ENCODE measurements around the gene KAZN. TPM values are rescaled to one million over a fixed set of nuclear protein-coding genes. Genes with fewer than 3 reads are reported as not detected.

Gene KAZN
- polyA plus RNA-seq, 1 of the 3 experiments (the other 2 are of a cell fraction), result 6.8 TPM

DNA sequence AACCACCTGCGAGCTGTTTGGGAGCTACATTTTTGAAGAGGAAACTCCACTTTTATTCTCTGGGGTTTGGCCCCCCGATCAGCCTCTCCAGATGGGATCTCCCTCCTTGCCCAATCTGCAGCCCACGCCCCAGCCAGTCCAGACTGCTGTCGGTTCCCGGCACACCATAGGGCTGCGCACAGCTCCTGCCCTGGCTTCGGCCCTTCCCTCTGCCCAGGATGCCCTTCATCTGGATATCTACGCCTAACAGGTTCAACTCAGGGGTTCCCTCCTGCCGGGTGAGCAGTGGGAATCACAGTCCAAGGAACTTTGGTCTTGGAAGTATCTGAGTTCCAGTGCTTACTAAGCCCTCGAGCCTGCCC is 135.3 kb downstream of the KAZN start:
- H3K9me2 ChIP-seq, result no peaks in the 10 kb centered on the region
- H3K4me1 ChIP-seq (ENCODE audit: control insufficient read depth in 1 of 2, insufficient read depth in 2 of 2, low read depth in 1 of 2, low read length in 1 of 2), result peaks cover 0 to 5% of the 10 kb centered on the region in 2 experiments; a peak in 1 of 4 replicates
- no peaks in the 10 kb centered on the region for H3F3A ChIP-seq (replicated peaks; ENCODE audit: insufficient read depth)
- H3K79me2 ChIP-seq (ENCODE audit: insufficient read depth), result no peaks in the 10 kb centered on the region
- 56% methylated on average over 10 of the region's 10 CpGs for WGBS (ENCODE audit: low lambda C conversion rate)
- no peaks in the 10 kb centered on the region for H4K20me1 ChIP-seq (ENCODE audit: insufficient read depth)
- no peaks in the 10 kb centered on the region for H3K9me3 ChIP-seq
- H3K36me3 ChIP-seq (replicated peaks in 1 of 2; ENCODE audit: control insufficient read depth in 1 of 2, insufficient read depth in 2 of 2, low read length in 1 of 2), result no peaks in the 10 kb centered on the region
- H3K27me3 ChIP-seq (ENCODE audit: insufficient read depth), result no peaks in the 10 kb centered on the region
- DNase-seq, result no peak
- no peak overlapping the region for H3K4me3 ChIP-seq (ENCODE audit: low read depth in 2 of 2, low read length in 1 of 2)
- ChIA-PET CTCF (interaction anchor here (1.2 to 3.1 kb wide), 7 partner anchors 11 to 620 kb away, joined by 3 to 15 read pairs (median 6); no protein-coding TSS in a partner anchor), POLR2A (no interaction called here)
- no peak overlapping the region for H3K4me2 ChIP-seq
- TF ChIP-seq, protein P1, sequence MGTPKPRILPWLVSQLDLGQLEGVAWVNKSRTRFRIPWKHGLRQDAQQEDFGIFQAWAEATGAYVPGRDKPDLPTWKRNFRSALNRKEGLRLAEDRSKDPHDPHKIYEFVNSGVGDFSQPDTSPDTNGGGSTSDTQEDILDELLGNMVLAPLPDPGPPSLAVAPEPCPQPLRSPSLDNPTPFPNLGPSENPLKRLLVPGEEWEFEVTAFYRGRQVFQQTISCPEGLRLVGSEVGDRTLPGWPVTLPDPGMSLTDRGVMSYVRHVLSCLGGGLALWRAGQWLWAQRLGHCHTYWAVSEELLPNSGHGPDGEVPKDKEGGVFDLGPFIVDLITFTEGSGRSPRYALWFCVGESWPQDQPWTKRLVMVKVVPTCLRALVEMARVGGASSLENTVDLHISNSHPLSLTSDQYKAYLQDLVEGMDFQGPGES (IDR thresholded peaks at IDR 0.05; ENCODE audit: low read depth, low read length), result no peak
- TF ChIP-seq EZH2phosphoT487 (IDR thresholded peaks at IDR 0.05; ENCODE audit: borderline replicate concordance, low read depth) (no peak), GABPA (IDR thresholded peaks at IDR 0.05; ENCODE audit: low read depth) (no peak), SMC3 (IDR thresholded peaks at IDR 0.05; ENCODE audit: low read depth, low read length) (no peak), RXRA (IDR thresholded peaks at IDR 0.05; ENCODE audit: borderline replicate concordance, low read depth) (no peak), POLR2AphosphoS5 (IDR thresholded peaks at IDR 0.05; ENCODE audit: low read depth, low read length) (no peak), RFX5 (IDR thresholded peaks at IDR 0.05; ENCODE audit: low read length) (no peak), NFIC (IDR thresholded peaks at IDR 0.05; ENCODE audit: borderline replicate concordance) (no peak), TCF12 (IDR thresholded peaks at IDR 0.05) (no peak), JUND (IDR thresholded peaks at IDR 0.05) (no peak), GATA2 (CRISPR knock-in tag; IDR thresholded peaks at IDR 0.05) (no peak)
- TF ChIP-seq, protein P2, sequence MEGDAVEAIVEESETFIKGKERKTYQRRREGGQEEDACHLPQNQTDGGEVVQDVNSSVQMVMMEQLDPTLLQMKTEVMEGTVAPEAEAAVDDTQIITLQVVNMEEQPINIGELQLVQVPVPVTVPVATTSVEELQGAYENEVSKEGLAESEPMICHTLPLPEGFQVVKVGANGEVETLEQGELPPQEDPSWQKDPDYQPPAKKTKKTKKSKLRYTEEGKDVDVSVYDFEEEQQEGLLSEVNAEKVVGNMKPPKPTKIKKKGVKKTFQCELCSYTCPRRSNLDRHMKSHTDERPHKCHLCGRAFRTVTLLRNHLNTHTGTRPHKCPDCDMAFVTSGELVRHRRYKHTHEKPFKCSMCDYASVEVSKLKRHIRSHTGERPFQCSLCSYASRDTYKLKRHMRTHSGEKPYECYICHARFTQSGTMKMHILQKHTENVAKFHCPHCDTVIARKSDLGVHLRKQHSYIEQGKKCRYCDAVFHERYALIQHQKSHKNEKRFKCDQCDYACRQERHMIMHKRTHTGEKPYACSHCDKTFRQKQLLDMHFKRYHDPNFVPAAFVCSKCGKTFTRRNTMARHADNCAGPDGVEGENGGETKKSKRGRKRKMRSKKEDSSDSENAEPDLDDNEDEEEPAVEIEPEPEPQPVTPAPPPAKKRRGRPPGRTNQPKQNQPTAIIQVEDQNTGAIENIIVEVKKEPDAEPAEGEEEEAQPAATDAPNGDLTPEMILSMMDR (IDR thresholded peaks at IDR 0.05), result no peak
- TF ChIP-seq, protein P3, sequence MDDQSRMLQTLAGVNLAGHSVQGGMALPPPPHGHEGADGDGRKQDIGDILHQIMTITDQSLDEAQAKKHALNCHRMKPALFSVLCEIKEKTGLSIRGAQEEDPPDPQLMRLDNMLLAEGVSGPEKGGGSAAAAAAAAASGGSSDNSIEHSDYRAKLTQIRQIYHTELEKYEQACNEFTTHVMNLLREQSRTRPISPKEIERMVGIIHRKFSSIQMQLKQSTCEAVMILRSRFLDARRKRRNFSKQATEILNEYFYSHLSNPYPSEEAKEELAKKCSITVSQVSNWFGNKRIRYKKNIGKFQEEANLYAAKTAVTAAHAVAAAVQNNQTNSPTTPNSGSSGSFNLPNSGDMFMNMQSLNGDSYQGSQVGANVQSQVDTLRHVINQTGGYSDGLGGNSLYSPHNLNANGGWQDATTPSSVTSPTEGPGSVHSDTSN (IDR thresholded peaks at IDR 0.05), result no peak
- TF ChIP-seq, protein P4, sequence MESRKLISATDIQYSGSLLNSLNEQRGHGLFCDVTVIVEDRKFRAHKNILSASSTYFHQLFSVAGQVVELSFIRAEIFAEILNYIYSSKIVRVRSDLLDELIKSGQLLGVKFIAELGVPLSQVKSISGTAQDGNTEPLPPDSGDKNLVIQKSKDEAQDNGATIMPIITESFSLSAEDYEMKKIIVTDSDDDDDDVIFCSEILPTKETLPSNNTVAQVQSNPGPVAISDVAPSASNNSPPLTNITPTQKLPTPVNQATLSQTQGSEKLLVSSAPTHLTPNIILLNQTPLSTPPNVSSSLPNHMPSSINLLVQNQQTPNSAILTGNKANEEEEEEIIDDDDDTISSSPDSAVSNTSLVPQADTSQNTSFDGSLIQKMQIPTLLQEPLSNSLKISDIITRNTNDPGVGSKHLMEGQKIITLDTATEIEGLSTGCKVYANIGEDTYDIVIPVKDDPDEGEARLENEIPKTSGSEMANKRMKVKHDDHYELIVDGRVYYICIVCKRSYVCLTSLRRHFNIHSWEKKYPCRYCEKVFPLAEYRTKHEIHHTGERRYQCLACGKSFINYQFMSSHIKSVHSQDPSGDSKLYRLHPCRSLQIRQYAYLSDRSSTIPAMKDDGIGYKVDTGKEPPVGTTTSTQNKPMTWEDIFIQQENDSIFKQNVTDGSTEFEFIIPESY (IDR thresholded peaks at IDR 0.05; ENCODE audit: borderline replicate concordance, low read depth), result no peak
- TF ChIP-seq, protein P5, sequence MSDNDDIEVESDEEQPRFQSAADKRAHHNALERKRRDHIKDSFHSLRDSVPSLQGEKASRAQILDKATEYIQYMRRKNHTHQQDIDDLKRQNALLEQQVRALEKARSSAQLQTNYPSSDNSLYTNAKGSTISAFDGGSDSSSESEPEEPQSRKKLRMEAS (IDR thresholded peaks at IDR 0.05; ENCODE audit: low read depth), result no peak
- TF ChIP-seq, protein P6, sequence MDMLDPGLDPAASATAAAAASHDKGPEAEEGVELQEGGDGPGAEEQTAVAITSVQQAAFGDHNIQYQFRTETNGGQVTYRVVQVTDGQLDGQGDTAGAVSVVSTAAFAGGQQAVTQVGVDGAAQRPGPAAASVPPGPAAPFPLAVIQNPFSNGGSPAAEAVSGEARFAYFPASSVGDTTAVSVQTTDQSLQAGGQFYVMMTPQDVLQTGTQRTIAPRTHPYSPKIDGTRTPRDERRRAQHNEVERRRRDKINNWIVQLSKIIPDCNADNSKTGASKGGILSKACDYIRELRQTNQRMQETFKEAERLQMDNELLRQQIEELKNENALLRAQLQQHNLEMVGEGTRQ (IDR thresholded peaks at IDR 0.05; ENCODE audit: borderline replicate concordance, low read depth, low read length), result no peak
- no peak overlapping the region for H3K27ac ChIP-seq (ENCODE audit: low read depth in 2 of 2, low read length in 1 of 2)
- H3K9ac ChIP-seq, result no peak overlapping the region
- no peak overlapping the region for H2AFZ ChIP-seq (ENCODE audit: low read depth)
